ENCODE data around the gene KANSL3. TPM values are rescaled to one million over a fixed set of nuclear protein-coding genes. Genes with fewer than 3 reads are reported as not detected.

The KANSL3 gene
- total RNA-seq, 1 donor from 2014 or later, result 31.7 TPM

DNA sequence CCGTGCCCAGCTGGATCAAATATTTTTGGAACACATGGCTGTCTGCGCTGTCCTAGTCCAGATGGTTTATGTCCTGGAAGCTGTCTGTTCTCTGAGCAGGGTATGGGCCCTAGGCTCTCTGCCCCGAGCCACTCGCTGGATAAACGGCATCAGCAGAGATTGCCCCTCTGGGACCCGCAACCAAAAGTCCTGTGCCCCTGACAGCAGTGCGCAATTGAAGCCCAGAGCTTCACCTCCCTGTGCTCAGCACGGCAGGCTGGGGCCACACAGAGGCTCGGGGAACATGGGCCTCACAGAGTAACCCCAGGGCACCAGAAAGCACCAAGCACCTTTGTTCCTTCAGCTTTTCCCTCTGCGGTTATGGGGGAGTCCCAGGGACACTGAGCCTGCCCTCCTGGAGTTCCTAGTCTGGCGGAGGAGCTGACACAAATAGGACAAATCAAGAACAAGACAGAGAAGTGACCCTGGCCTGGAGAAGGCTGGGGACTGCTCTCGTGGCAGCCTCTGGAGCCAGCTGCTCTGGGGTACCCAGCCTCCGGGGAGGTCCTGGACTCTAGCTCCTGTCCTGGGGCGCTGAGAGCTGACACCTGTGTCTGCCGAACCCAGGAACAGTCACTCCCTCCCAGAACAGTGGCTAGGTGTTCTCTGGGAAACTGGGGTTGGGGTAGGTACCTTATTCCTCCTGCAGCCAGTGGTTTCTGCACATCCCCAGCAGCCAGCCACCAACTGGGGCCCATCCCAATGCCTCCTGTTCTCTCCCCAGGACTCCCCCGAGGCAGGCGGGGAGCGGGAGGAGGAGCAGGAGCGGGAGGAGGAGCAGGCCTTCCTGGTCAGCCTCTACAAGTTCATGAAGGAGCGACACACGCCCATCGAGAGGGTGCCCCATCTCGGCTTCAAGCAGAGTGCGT lies 89.3 kb downstream of the KANSL3 start:
- no peaks in the 10 kb centered on the region for H3K27me3 ChIP-seq (ENCODE audit: low read depth)
- H3K9me3 ChIP-seq (replicated peaks), result no peaks in the 10 kb centered on the region
- peaks cover 66% of the 10 kb centered on the region for H3K36me3 ChIP-seq
- TF ChIP-seq CTCF (IDR thresholded peaks at IDR 0.05; ENCODE audit: borderline replicate concordance), result no peak
- DNase-seq, result no peak
- intact Hi-C loops (cut with micrococcal nuclease), result no loop called here
- H3K4me1 ChIP-seq, result peaks cover 10% of the 10 kb centered on the region
- H3K27ac ChIP-seq (replicated peaks), result peak overlapping the region; percentile 40
- H3K4me3 ChIP-seq, result no peak overlapping the region

GRCh38 chr2:96547731-96548171 lies 90.4 kb downstream of the KANSL3 start:
- no peak overlapping the region for H3K4me3 ChIP-seq
- intact Hi-C loops (cut with micrococcal nuclease), result no loop called here
- H3K36me3 ChIP-seq, result peaks cover 71% of the 10 kb centered on the region
- no peaks in the 10 kb centered on the region for H3K9me3 ChIP-seq (replicated peaks)
- H3K4me1 ChIP-seq, result peaks cover 15% of the 10 kb centered on the region
- no peak for TF ChIP-seq CTCF (IDR thresholded peaks at IDR 0.05; ENCODE audit: borderline replicate concordance)
- H3K27me3 ChIP-seq (ENCODE audit: low read depth), result no peaks in the 10 kb centered on the region
- H3K27ac ChIP-seq (replicated peaks), result no peak overlapping the region
- no peak for DNase-seq

DNA sequence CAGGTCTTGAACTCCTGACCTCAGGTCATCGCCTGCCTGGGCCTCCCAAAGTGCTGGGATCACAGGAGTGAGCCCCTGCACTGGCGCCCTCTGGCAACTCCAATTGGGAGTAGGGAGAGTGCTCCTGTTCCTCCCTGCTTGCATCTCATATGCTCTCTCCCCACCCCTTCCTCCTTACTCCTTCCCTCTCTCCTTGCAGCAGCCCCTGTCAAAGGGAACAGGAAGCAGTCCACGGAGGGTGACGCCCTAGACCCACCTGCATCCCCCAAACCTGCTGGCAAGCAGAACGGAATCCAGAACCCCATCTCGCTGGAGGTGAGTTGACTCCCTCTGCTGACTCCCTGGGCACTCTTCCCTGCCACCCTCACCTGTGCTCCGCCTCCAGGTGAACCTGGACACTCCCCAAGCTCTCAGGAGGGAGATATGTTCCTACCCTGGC lies 90.9 kb downstream of the KANSL3 start:
- no peaks in the 10 kb centered on the region for H3K9me3 ChIP-seq (replicated peaks)
- no peak for DNase-seq
- H3K4me3 ChIP-seq, result no peak overlapping the region
- peaks cover 69% of the 10 kb centered on the region for H3K36me3 ChIP-seq
- H3K27ac ChIP-seq (replicated peaks), result no peak overlapping the region
- no peaks in the 10 kb centered on the region for H3K27me3 ChIP-seq (ENCODE audit: low read depth)
- intact Hi-C loops (cut with micrococcal nuclease), result no loop called here
- no peak for TF ChIP-seq CTCF (IDR thresholded peaks at IDR 0.05; ENCODE audit: borderline replicate concordance)
- H3K4me1 ChIP-seq, result peaks cover 17% of the 10 kb centered on the region

DNA sequence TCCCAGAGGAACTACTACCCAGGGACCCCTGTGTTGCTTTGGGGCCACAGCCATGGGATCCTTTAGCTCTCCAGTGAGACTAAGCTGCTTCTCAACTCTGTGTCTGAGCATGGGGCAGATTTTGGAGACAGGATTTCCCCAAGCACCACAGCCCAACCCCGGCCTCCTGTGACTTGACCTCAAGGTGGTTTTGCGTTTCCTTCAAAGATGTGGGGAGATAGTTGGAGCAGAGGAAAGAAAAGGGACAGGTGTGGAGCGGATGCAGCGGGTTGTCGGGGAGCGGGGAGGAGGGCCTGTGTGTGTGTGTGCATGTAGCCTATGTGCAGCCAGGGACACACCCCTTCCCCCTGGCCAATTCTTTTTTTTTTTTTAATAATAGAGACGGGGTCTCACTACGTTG lies 91.3 kb downstream of the KANSL3 start:
- no peak overlapping the region for H3K4me3 ChIP-seq
- peaks cover 64% of the 10 kb centered on the region for H3K36me3 ChIP-seq
- no peaks in the 10 kb centered on the region for H3K27me3 ChIP-seq (ENCODE audit: low read depth)
- no peak for TF ChIP-seq CTCF (IDR thresholded peaks at IDR 0.05; ENCODE audit: borderline replicate concordance)
- H3K4me1 ChIP-seq, result peaks cover 19% of the 10 kb centered on the region
- no peak for DNase-seq
- H3K27ac ChIP-seq (replicated peaks), result no peak overlapping the region
- intact Hi-C loops (cut with micrococcal nuclease), result no loop called here
- H3K9me3 ChIP-seq (replicated peaks), result no peaks in the 10 kb centered on the region

DNA sequence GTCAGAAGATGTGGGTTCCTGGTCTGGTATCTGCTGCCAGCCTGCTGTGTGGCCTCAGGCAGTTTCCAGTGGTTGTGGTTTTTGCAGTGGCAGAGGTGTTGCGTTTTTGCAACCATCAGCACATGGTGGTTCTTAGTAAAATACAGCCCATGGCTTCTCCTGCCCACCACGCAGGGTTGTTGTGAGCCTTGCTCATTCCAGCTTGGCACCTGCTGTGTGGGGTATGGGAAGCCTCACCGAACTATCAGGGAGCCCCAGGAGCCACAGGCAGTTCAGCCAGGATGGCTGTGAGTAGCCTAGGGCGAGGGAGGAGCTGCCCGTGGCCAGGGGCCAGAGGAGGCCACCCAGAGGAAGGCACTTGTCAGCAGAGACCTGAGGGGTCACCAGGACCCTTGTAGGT lies 91.8 kb downstream of the KANSL3 start:
- H3K4me1 ChIP-seq, result peaks cover 24% of the 10 kb centered on the region
- DNase-seq, result no peak
- H3K9me3 ChIP-seq (replicated peaks), result no peaks in the 10 kb centered on the region
- peaks cover 60% of the 10 kb centered on the region for H3K36me3 ChIP-seq
- H3K27ac ChIP-seq (replicated peaks), result no peak overlapping the region
- no peak overlapping the region for H3K4me3 ChIP-seq
- no peaks in the 10 kb centered on the region for H3K27me3 ChIP-seq (ENCODE audit: low read depth)
- TF ChIP-seq CTCF (IDR thresholded peaks at IDR 0.05; ENCODE audit: borderline replicate concordance), result no peak
- intact Hi-C loops (cut with micrococcal nuclease), result no loop called here

Other genes with a start within 250 kb of the KANSL3 start
- gene NEURL3, start 133.0 kb downstream of the KANSL3 start, total RNA-seq, result not detected
- gene ARID5A, start 101.6 kb downstream of the KANSL3 start, total RNA-seq, result 17.3 TPM
- 0.05 TPM for gene FER1L5, start 4.5 kb upstream of the KANSL3 start, total RNA-seq
- 27.9 TPM for gene LMAN2L, start 101.8 kb upstream of the KANSL3 start, total RNA-seq
- 28.9 TPM for gene CNNM4, start 122.6 kb upstream of the KANSL3 start, total RNA-seq
- gene CNNM3, start 178.0 kb upstream of the KANSL3 start, total RNA-seq, result 11.1 TPM
- gene ANKRD23, start 205.7 kb upstream of the KANSL3 start, total RNA-seq, result 14.4 TPM
- 14.3 TPM for gene ANKRD39, start 219.7 kb upstream of the KANSL3 start, total RNA-seq
- gene SEMA4C, start 231.8 kb upstream of the KANSL3 start, total RNA-seq, result 16.6 TPM